ENCODE data around the gene ADAM17.

GRCh38 chr2:9574331-9574730 is 18.7 kb upstream of the ADAM17 start:
- TF ChIP-seq POLR2AphosphoS5 (IDR thresholded peaks at IDR 0.05) (no peak), POLR2A (IDR thresholded peaks at IDR 0.05) (no peak)
- TF ChIP-seq, protein P1, sequence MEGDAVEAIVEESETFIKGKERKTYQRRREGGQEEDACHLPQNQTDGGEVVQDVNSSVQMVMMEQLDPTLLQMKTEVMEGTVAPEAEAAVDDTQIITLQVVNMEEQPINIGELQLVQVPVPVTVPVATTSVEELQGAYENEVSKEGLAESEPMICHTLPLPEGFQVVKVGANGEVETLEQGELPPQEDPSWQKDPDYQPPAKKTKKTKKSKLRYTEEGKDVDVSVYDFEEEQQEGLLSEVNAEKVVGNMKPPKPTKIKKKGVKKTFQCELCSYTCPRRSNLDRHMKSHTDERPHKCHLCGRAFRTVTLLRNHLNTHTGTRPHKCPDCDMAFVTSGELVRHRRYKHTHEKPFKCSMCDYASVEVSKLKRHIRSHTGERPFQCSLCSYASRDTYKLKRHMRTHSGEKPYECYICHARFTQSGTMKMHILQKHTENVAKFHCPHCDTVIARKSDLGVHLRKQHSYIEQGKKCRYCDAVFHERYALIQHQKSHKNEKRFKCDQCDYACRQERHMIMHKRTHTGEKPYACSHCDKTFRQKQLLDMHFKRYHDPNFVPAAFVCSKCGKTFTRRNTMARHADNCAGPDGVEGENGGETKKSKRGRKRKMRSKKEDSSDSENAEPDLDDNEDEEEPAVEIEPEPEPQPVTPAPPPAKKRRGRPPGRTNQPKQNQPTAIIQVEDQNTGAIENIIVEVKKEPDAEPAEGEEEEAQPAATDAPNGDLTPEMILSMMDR (IDR thresholded peaks at IDR 0.05 in 8 of 11, conservative IDR thresholded peaks at IDR 0.05 in 3 of 11), result no peak

Data from spleen (tissue), 7 donors.